ENCODE measurements around the gene PFDN2. TPM values are rescaled to one million over a fixed set of nuclear protein-coding genes. Genes with fewer than 3 reads are reported as not detected.

PFDN2 gene
- total RNA-seq, 2 experiments from 2014 or later: 52.7 to 95.3 TPM

DNA sequence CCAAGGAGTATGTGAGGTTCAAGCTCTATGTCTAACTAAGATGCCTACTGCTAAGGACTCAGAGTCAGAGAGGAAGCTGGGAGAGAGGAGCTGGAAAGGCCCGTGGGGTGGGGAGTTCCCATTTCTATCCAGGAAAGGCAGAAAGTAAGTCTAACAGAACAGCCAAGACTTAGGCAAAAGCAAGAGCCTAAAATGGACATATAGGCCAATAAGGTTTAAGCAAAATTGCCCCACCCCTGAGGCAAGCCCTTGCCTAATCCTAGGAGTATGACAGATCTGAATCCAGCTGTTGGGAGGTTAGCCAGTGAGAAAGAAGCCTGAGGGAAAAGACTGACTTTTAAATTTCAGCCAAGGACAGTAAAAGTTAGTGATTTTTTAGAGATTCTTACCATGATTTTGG, 21.3 kb downstream of the PFDN2 start:
- no peaks in the 10 kb centered on the region for H3K9me2 ChIP-seq (ENCODE audit: insufficient read depth, low read length)
- H3K4me2 ChIP-seq (ENCODE audit: low read length): no peak overlapping the region
- H3K9me3 ChIP-seq (ENCODE audit: low read length): no peaks in the 10 kb centered on the region
- H3K4me1 ChIP-seq (ENCODE audit: insufficient read depth, low read length, poor library complexity, severe bottlenecking): peaks cover 29% of the 10 kb centered on the region
- H3K27ac ChIP-seq (ENCODE audit: low read depth, low read length, poor library complexity, severe bottlenecking): no peak overlapping the region
- TF ChIP-seq EZH2phosphoT487 (IDR thresholded peaks at IDR 0.05; ENCODE audit: borderline replicate concordance, low read depth, low read length): no peak
- TF ChIP-seq, protein P1, sequence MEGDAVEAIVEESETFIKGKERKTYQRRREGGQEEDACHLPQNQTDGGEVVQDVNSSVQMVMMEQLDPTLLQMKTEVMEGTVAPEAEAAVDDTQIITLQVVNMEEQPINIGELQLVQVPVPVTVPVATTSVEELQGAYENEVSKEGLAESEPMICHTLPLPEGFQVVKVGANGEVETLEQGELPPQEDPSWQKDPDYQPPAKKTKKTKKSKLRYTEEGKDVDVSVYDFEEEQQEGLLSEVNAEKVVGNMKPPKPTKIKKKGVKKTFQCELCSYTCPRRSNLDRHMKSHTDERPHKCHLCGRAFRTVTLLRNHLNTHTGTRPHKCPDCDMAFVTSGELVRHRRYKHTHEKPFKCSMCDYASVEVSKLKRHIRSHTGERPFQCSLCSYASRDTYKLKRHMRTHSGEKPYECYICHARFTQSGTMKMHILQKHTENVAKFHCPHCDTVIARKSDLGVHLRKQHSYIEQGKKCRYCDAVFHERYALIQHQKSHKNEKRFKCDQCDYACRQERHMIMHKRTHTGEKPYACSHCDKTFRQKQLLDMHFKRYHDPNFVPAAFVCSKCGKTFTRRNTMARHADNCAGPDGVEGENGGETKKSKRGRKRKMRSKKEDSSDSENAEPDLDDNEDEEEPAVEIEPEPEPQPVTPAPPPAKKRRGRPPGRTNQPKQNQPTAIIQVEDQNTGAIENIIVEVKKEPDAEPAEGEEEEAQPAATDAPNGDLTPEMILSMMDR (conservative IDR thresholded peaks at IDR 0.05; ENCODE audit: low read length): no peak
- no TSS peak for BruUV-seq (replicated peaks)
- peaks cover 23% of the 10 kb centered on the region for H3K36me3 ChIP-seq (ENCODE audit: insufficient read depth, low read length)
- H3K79me2 ChIP-seq (ENCODE audit: insufficient read depth, low read depth, low read length): no peaks in the 10 kb centered on the region
- no peak overlapping the region for H3K4me3 ChIP-seq (ENCODE audit: low read depth, low read length, poor library complexity, severe bottlenecking)
- intact Hi-C loops (cut with micrococcal nuclease; ENCODE audit: unreplicated experiment): loop anchor here (2.0 to 10.0 kb wide), 2 partner anchors 52 to 262 kb away; partner anchors contain the start of gene USF1
- H4K20me1 ChIP-seq (ENCODE audit: insufficient read depth, low read length): 0 out of 2 replicates have a peak, but pooled peaks cover 4% of the 10 kb centered on the region
- H2AFZ ChIP-seq (ENCODE audit: low read length): no peak overlapping the region
- DNase-seq (ENCODE audit: low spot score): no peak
- ChIA-PET POLR2A (no interaction called here), CTCF (ENCODE audit: unreplicated experiment) (interaction anchor here (1.2 kb wide), 1 partner anchor 99 kb away, joined by 6 read pairs; no protein-coding TSS in a partner anchor)

DNA sequence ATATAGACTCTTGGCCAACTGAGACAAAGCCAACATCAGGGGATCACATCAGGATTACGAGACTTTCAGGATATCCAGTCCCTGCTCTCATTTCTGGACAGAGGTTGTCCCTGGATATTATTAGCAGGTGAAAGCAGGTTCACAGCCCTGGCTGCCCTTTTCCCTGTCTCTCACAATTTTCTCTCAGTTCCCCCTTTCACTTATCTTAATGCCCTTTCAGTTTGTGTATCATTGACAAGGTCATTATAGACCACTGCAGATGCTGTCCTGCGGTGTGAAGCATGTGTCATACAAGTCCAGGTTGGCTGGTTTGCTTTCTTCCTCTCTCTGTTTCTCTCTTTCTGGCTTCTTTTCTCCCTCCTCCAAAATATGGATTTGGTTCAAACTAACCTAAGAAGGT, 21.8 kb downstream of the PFDN2 start:
- POLR2A ChIA-PET: no interaction called here
- DNase-seq (ENCODE audit: low spot score): no peak
- 0 out of 2 replicates have a peak, but pooled peaks cover 4% of the 10 kb centered on the region for H4K20me1 ChIP-seq (ENCODE audit: insufficient read depth, low read length)
- H3K36me3 ChIP-seq (ENCODE audit: insufficient read depth, low read length): peaks cover 19% of the 10 kb centered on the region
- intact Hi-C loops (cut with micrococcal nuclease; ENCODE audit: unreplicated experiment): loop anchor here (2.0 to 10.0 kb wide), 2 partner anchors 51 to 261 kb away; partner anchors contain the start of gene USF1
- no peaks in the 10 kb centered on the region for H3K9me3 ChIP-seq (ENCODE audit: low read length)
- H3K27ac ChIP-seq (ENCODE audit: low read depth, low read length, poor library complexity, severe bottlenecking): no peak overlapping the region
- no peaks in the 10 kb centered on the region for H3K79me2 ChIP-seq (ENCODE audit: insufficient read depth, low read depth, low read length)
- H3K9me2 ChIP-seq (ENCODE audit: insufficient read depth, low read length): no peaks in the 10 kb centered on the region
- peaks cover 29% of the 10 kb centered on the region for H3K4me1 ChIP-seq (ENCODE audit: insufficient read depth, low read length, poor library complexity, severe bottlenecking)
- no peak overlapping the region for H3K4me2 ChIP-seq (ENCODE audit: low read length)
- BruUV-seq (replicated peaks): no TSS peak
- CTCF ChIA-PET (ENCODE audit: unreplicated experiment): no interaction called here
- no peak overlapping the region for H3K4me3 ChIP-seq (ENCODE audit: low read depth, low read length, poor library complexity, severe bottlenecking)
- H2AFZ ChIP-seq (ENCODE audit: low read length): no peak overlapping the region
- TF ChIP-seq EZH2phosphoT487 (IDR thresholded peaks at IDR 0.05; ENCODE audit: borderline replicate concordance, low read depth, low read length): no peak
- TF ChIP-seq, protein P1 (conservative IDR thresholded peaks at IDR 0.05; ENCODE audit: low read length): no peak

DNA sequence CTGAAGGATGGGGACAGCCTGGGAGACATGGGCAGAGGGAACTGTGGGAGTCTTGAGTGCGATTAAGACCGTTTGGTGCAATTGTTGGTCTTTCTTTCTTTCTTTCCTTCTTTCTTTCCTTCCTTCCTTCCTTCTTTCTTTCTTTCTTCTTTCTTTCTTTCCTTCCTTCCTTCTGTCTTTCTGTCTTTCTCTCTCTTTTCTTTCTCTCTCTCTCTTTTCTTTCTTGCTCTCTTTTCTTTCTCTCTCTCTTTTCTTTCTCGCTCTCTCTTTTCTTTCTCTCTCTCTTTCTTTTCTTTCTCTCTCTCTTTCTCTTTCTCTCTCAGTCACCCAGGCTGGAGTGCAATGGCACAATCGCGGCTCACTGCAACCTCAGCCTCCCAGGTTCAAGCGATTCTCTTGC, 22.6 kb downstream of the PFDN2 start:
- intact Hi-C loops (cut with micrococcal nuclease; ENCODE audit: unreplicated experiment): loop anchor here (10.0 kb wide), 1 partner anchor 260 kb away; no protein-coding TSS in a partner anchor
- H2AFZ ChIP-seq (ENCODE audit: low read length): no peak overlapping the region
- H3K27ac ChIP-seq (ENCODE audit: low read depth, low read length, poor library complexity, severe bottlenecking): no peak overlapping the region
- no peak for DNase-seq (ENCODE audit: low spot score)
- H3K4me2 ChIP-seq (ENCODE audit: low read length): no peak overlapping the region
- 0 out of 2 replicates have a peak, but pooled peaks cover 4% of the 10 kb centered on the region for H4K20me1 ChIP-seq (ENCODE audit: insufficient read depth, low read length)
- H3K4me3 ChIP-seq (ENCODE audit: low read depth, low read length, poor library complexity, severe bottlenecking): no peak overlapping the region
- H3K36me3 ChIP-seq (ENCODE audit: insufficient read depth, low read length): peaks cover 15% of the 10 kb centered on the region
- CTCF ChIA-PET (ENCODE audit: unreplicated experiment): no interaction called here
- POLR2A ChIA-PET: no interaction called here
- no peaks in the 10 kb centered on the region for H3K9me3 ChIP-seq (ENCODE audit: low read length)
- no peaks in the 10 kb centered on the region for H3K9me2 ChIP-seq (ENCODE audit: insufficient read depth, low read length)
- TF ChIP-seq, protein P1 (conservative IDR thresholded peaks at IDR 0.05; ENCODE audit: low read length): no peak
- no peak for TF ChIP-seq EZH2phosphoT487 (IDR thresholded peaks at IDR 0.05; ENCODE audit: borderline replicate concordance, low read depth, low read length)
- H3K79me2 ChIP-seq (ENCODE audit: insufficient read depth, low read depth, low read length): no peaks in the 10 kb centered on the region
- peaks cover 29% of the 10 kb centered on the region for H3K4me1 ChIP-seq (ENCODE audit: insufficient read depth, low read length, poor library complexity, severe bottlenecking)
- no TSS peak for BruUV-seq (replicated peaks)

Data from OCI-LY7 (cell line).